Germinal center (tissue), 1 donor: ENCODE results near the gene IGSF22.
"Not testable (repeated sequence)": the region's sequence is repeated elsewhere in the genome, so short reads cannot be mapped to it uniquely, and the experiment has no call there.

ENCODE experiments used
- DNase-seq: peaks from one replicate; pipeline ENCODE4 v3.0.0; 2012; ENCODE audit warnings: mixed read lengths, low spot score

IGSF22 gene

GRCh38 chr11:18691467-18692140, 34.4 kb downstream of the IGSF22 start:
- not testable (repeated sequence) for DNase-seq

DNA sequence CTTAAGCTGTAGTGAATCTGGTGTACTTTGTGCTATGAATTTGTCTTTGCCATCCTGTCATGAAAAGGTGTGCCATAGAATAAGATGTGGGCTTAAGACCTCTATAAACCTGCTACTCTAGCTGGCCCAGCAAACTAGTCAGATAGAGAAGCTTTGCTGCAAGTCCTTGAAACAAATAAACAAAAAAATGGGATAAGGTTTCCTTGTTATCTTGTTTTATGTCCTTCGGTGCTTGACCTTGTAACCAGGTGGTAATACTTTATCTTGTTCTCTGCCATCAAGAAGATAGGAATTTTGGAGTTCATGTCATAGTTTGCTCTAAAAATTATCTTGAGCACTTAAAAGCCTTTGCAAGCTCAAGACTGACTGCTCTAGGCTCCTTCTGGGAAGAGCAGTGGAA, 41.7 kb downstream of the IGSF22 start:
- no peak for DNase-seq

- no peak for DNase-seq
Measured at GRCh38 chr11:18682466-18682865, 43.5 kb downstream of the IGSF22 start.

DNA sequence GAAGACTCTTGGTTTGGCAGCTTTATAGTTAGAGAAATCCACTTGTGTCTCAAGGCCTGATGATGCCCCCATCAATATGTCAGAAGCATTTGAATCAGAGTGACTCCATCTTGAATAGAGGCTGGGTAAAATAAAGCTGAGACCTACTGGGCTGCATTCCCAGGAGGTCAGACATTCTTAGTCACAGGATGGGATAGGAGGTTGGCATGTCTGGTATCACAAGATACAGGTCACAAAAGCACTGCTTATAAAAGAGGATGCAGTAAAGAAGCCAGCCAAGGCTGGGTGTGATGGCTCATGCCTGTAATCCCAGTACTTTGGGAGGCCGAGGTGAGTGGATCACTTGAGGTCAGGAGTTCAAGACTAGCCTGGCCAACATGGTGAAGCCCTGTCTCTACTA, 44.0 kb downstream of the IGSF22 start:
- not testable (repeated sequence) for DNase-seq

DNA sequence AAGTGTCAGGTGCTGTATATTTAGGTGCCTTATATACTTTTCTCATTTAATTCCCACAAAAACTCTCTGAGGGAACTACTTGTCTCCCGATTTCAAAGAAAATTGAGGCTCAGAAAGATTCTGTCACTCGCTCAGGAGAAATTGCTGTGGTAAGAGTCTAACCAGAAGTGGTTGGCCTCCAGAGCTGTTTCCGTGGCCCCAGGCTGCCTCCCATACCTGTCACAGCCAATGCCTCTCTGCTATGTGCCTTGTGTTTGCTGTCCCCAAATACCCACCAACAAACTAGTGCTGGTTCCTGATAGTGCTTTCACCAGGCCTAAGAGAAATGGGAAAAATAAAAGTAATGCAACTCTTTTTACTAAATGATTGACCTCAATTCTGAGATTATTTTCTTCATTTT, 48.4 kb downstream of the IGSF22 start:
- no peak for DNase-seq

- no peak for DNase-seq
Measured at GRCh38 chr11:18676803-18677202, 49.2 kb downstream of the IGSF22 start.

- not testable (repeated sequence) for DNase-seq
Measured at GRCh38 chr11:18672209-18672608, 53.8 kb downstream of the IGSF22 start.

- no peak for DNase-seq
Measured at GRCh38 chr11:18671246-18671645, 54.7 kb downstream of the IGSF22 start.

GRCh38 chr11:18669711-18670110, 56.3 kb downstream of the IGSF22 start:
- no peak for DNase-seq

- no peak for DNase-seq
Measured at GRCh38 chr11:18669219-18669596, 56.8 kb downstream of the IGSF22 start.

DNA sequence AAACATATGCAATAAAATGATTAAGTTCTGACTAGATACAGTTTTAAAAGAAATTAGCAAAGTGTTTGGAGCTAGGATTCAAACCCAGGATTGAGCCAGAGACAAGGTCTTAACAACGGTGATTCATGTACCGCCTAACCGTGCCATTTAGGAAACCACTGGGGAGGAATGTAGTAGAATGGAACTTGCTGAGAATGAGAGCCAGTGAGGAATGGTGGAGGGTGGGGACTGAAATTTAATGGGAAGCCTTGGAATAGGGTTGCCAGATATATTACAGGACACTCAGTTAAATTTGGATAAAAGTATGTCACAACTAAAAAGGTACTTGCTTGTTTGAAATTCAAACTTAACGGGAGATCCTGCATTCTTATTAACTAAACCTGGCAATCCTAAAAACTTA, 57.9 kb downstream of the IGSF22 start:
- DNase-seq = no peak

- DNase-seq = not testable (repeated sequence)
Measured at GRCh38 chr11:18665353-18665872, 60.6 kb downstream of the IGSF22 start.

- no peak for DNase-seq
Measured at GRCh38 chr11:18657673-18658072, 68.3 kb downstream of the IGSF22 start.
